Esophagus squamous epithelium (tissue), 4 donors: ENCODE measurements around the gene IKZF4.

ENCODE experiments used
- CTCF ChIP-seq, 6 experiments: fragments of 450-650 bp in 4 of 6; fragments of 200-600 bp in 2 of 6; sonication (generic) in 2 of 6; IDR thresholded peaks; one replicate each; pipeline ENCODE4 v1.5.1; 2016 to 2019; ENCODE audit warnings: antibody characterized with exemption in 6 of 6, mild to moderate bottlenecking in 4 of 6, moderate library complexity in 4 of 6
- POLR2A ChIP-seq, 4 donors: fragments of 450-650 bp; IDR thresholded peaks; one replicate each; pipeline ENCODE4 v1.6.1; 2017; ENCODE audit warnings: antibody characterized with exemption in 4 of 4, mild to moderate bottlenecking in 4 of 4, moderate library complexity in 3 of 4

- TF ChIP-seq CTCF (IDR thresholded peaks at IDR 0.05) (no peak), POLR2A (IDR thresholded peaks at IDR 0.05) (no peak)
These were observed 19.2 kb upstream of the IKZF4 start for GRCh38 chr12:56001487-56002100.
